Measurements from ENCODE around the gene TFF3.

DNA sequence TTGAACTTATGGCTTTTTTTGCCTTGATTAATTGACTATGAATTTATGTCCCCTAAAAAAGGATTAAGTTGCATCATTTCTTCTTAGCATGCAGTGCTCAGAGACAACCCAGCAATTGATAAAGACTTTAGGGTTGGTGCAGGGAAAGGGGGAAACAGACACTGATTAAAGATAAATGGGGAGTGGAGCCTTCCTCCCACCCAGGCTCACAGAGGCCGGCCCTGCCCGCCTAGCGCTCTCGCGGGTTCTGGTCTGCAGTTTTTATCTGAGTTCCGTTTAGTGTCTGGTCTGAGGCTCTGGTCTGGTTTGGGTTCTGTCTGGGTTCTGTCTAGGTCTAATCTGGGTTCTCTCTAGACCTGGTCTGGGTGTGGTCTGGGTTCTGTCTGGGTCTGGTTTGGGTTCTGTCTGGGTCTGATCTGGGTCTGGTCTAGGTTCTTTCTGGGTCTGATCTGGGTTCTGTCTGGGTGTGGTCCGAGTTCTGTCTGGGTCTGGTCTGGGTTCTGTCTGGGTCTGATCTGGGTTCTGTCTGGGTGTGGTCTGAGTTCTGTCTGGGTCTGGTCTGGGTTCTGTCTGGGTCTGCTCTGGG, 48.1 kb downstream of the TFF3 start:
- TF ChIP-seq EZH2 (IDR thresholded peaks at IDR 0.05) = no peak
- no peak for TF ChIP-seq POLR2AphosphoS5 (IDR thresholded peaks at IDR 0.05; ENCODE audit: borderline replicate concordance, low read depth, low read length)
- TF ChIP-seq FOXP2 (optimal IDR thresholded peaks at IDR 0.05; ENCODE audit: control extremely low read depth, extremely low read length, insufficient read depth) = no peak

Measured in SK-N-MC (cell line).